GM23338 (cell line): ENCODE results near the gene LRIG1. TPM values are rescaled to one million over a fixed set of nuclear protein-coding genes. Genes with fewer than 3 reads are reported as not detected.
A peak's percentile ranks its signal among the peaks of the same experiment; 100 is the strongest.

Experiments
- ATAC-seq: fragments of 200-7000 bp; cut with Tn5 transposase; 3 replicates; pipeline ENCODE4 v1.9.1; 2020
- DNase-seq: peaks from one replicate; pipeline ENCODE4 v3.0.0-alpha.2; 2015; ENCODE audit warnings: low spot score
- H2AFZ ChIP-seq: fragments of 200-600 bp; sonication (generic); 2 replicates; pipeline ENCODE4 v1.8.0; 2016; ENCODE audit warnings: antibody characterized with exemption, mild to moderate bottlenecking, moderate library complexity
- H3F3A ChIP-seq: fragments of 200-600 bp; sonication (generic); replicated peaks from 2 replicates; pipeline ENCODE4 v1.8.0; 2017; ENCODE audit warnings: antibody characterized with exemption, mixed run types, low read depth
- H3K27ac ChIP-seq: fragments of 200-600 bp; sonication (generic); 2 replicates; pipeline ENCODE4 v1.6.1; 2016; ENCODE audit warnings: low read depth
- H3K27me3 ChIP-seq: fragments of 200-600 bp; sonication (generic); 2 replicates; pipeline ENCODE4 v1.8.0; 2016; ENCODE audit warnings: mild to moderate bottlenecking, mixed run types, moderate library complexity; ENCODE audit not compliant: insufficient read depth
- H3K36me3 ChIP-seq: fragments of 200-600 bp; sonication (generic); 2 replicates; pipeline ENCODE4 v1.8.0; 2016; ENCODE audit warnings: mild to moderate bottlenecking; ENCODE audit not compliant: insufficient read depth
- H3K4me1 ChIP-seq: fragments of 200-600 bp; sonication (generic); 2 replicates; pipeline ENCODE4 v1.8.0; 2016; ENCODE audit warnings: mild to moderate bottlenecking, moderate library complexity; ENCODE audit not compliant: insufficient read depth
- H3K4me2 ChIP-seq: fragments of 200-600 bp; sonication (generic); 2 replicates; pipeline ENCODE4 v1.7.1; 2017; ENCODE audit warnings: mixed run types
- H3K4me3 ChIP-seq: fragments of 200-600 bp; sonication (generic); 2 replicates; pipeline ENCODE4 v1.6.1; 2016; ENCODE audit warnings: mixed run types
- H3K79me2 ChIP-seq: fragments of 200-600 bp; sonication (generic); replicated peaks from 2 replicates; pipeline ENCODE4 v1.8.0; 2017; ENCODE audit warnings: mild to moderate bottlenecking; ENCODE audit not compliant: insufficient read depth
- H3K9me2 ChIP-seq: fragments of 200-600 bp; sonication (generic); 2 replicates; pipeline ENCODE4 v1.8.0; 2017; ENCODE audit not compliant: insufficient read depth
- H4K20me1 ChIP-seq: fragments of 200-600 bp; sonication (generic); replicated peaks from 2 replicates; pipeline ENCODE4 v1.8.0; 2017; ENCODE audit warnings: mild to moderate bottlenecking; ENCODE audit not compliant: insufficient read depth
- H3K27ac Mint-ChIP-seq: 2 replicates; pipeline ENCODE4 v1.8.0; 2020; ENCODE audit warnings: inconsistent platforms, mild to moderate bottlenecking, moderate library complexity, mixed read lengths
- H3K27me3 Mint-ChIP-seq: 3 replicates; pipeline ENCODE4 v1.8.0; 2022; ENCODE audit warnings: low read depth, mild to moderate bottlenecking, moderate library complexity, mixed read lengths, inconsistent platforms; ENCODE audit not compliant: insufficient read depth, poor library complexity
- H3K36me3 Mint-ChIP-seq: 3 replicates; pipeline ENCODE4 v1.8.0; 2021; ENCODE audit warnings: low read depth, mild to moderate bottlenecking, inconsistent platforms, moderate library complexity, mixed read lengths
- H3K4me1 Mint-ChIP-seq: 3 replicates; pipeline ENCODE4 v1.8.0; 2020; ENCODE audit warnings: mild to moderate bottlenecking, inconsistent platforms, mixed read lengths
- H3K4me3 Mint-ChIP-seq: 3 replicates; pipeline ENCODE4 v1.8.0; 2021; ENCODE audit warnings: moderate library complexity, mild to moderate bottlenecking, inconsistent platforms, mixed read lengths
- H3K9me3 Mint-ChIP-seq: 3 replicates; pipeline ENCODE4 v1.8.0; 2020; ENCODE audit warnings: moderate library complexity, mild to moderate bottlenecking, inconsistent platforms, mixed read lengths
- CREB1 ChIP-seq: fragments of 250-450 bp; sonication (Bioruptor Pico); IDR thresholded peaks from 2 replicates; pipeline ENCODE4 v1.5.0; 2020; ENCODE audit warnings: low read depth, mild to moderate bottlenecking, moderate library complexity
- EZH2phosphoT487 ChIP-seq: fragments of 200-600 bp; sonication (generic); IDR thresholded peaks from one replicate; pipeline ENCODE4 v1.8.1; 2018; ENCODE audit warnings: antibody characterized with exemption; ENCODE audit not compliant: unreplicated experiment
- NANOG ChIP-seq: IDR thresholded peaks from 2 replicates; pipeline ENCODE4 v1.6.1; 2016; ENCODE audit warnings: antibody characterized with exemption, borderline replicate concordance
- STAT1 ChIP-seq: IDR thresholded peaks from one replicate; pipeline ENCODE4 v1.6.1; 2016; ENCODE audit warnings: antibody characterized with exemption; ENCODE audit not compliant: unreplicated experiment
- ZNF114 ChIP-seq: fragments of 250-450 bp; sonication (Bioruptor Pico); IDR thresholded peaks from 2 replicates; pipeline ENCODE4 v1.5.0; 2020; ENCODE audit warnings: mild to moderate bottlenecking, moderate library complexity
- polyA plus RNA-seq: library from polyadenylated mRNA; unstranded; fragments of >200 nt; fragmentation: Nextera tagmentation; extraction: Ambion mirVana; gene quantifications from 2 replicates; pipeline ENCODE4 v1.2.1, GENCODE V29; 2016
- total RNA-seq: library from RNA; depleted of rRNA; stranded (reverse); fragments of >200 nt; shearing (Covaris generic); gene quantifications from 2 replicates; pipeline ENCODE4 v1.2.3, GENCODE V29; 2014
- TF ChIP-seq, protein P1 (sequence below): fragments of 250-450 bp; sonication (Bioruptor Pico); IDR thresholded peaks from 2 replicates; pipeline ENCODE4 v1.5.0; 2020; ENCODE audit warnings: mild to moderate bottlenecking, moderate library complexity
- TF ChIP-seq, protein P2 (sequence below): IDR thresholded peaks from 2 replicates; pipeline ENCODE4 v1.6.1; 2016; ENCODE audit warnings: antibody characterized with exemption

The LRIG1 gene
- total and polyA plus RNA-seq, 2 experiments from 2014 or later: 40.0 to 134 TPM

DNA sequence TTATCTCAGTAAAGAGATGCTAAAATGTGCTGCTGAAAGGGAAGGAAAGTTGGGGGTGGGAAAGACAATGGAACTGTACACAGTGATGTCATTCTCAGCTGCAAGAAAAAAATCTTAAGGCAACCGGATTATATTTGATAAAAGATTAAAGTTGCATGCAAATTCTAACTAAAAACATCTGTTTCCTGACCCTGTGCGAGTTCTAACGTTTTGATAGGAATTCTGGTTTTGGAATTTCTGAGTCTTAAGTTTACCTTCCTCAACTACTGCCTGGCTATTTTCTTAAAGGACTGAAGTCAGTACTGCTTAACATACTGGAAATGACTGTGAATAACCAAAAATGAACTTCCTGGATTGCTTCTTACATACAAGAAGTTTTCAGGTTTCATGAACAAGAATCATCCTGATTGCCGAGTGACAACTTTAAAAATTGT is 164.5 kb downstream of the LRIG1 start (continued):
- TF ChIP-seq, protein P1, sequence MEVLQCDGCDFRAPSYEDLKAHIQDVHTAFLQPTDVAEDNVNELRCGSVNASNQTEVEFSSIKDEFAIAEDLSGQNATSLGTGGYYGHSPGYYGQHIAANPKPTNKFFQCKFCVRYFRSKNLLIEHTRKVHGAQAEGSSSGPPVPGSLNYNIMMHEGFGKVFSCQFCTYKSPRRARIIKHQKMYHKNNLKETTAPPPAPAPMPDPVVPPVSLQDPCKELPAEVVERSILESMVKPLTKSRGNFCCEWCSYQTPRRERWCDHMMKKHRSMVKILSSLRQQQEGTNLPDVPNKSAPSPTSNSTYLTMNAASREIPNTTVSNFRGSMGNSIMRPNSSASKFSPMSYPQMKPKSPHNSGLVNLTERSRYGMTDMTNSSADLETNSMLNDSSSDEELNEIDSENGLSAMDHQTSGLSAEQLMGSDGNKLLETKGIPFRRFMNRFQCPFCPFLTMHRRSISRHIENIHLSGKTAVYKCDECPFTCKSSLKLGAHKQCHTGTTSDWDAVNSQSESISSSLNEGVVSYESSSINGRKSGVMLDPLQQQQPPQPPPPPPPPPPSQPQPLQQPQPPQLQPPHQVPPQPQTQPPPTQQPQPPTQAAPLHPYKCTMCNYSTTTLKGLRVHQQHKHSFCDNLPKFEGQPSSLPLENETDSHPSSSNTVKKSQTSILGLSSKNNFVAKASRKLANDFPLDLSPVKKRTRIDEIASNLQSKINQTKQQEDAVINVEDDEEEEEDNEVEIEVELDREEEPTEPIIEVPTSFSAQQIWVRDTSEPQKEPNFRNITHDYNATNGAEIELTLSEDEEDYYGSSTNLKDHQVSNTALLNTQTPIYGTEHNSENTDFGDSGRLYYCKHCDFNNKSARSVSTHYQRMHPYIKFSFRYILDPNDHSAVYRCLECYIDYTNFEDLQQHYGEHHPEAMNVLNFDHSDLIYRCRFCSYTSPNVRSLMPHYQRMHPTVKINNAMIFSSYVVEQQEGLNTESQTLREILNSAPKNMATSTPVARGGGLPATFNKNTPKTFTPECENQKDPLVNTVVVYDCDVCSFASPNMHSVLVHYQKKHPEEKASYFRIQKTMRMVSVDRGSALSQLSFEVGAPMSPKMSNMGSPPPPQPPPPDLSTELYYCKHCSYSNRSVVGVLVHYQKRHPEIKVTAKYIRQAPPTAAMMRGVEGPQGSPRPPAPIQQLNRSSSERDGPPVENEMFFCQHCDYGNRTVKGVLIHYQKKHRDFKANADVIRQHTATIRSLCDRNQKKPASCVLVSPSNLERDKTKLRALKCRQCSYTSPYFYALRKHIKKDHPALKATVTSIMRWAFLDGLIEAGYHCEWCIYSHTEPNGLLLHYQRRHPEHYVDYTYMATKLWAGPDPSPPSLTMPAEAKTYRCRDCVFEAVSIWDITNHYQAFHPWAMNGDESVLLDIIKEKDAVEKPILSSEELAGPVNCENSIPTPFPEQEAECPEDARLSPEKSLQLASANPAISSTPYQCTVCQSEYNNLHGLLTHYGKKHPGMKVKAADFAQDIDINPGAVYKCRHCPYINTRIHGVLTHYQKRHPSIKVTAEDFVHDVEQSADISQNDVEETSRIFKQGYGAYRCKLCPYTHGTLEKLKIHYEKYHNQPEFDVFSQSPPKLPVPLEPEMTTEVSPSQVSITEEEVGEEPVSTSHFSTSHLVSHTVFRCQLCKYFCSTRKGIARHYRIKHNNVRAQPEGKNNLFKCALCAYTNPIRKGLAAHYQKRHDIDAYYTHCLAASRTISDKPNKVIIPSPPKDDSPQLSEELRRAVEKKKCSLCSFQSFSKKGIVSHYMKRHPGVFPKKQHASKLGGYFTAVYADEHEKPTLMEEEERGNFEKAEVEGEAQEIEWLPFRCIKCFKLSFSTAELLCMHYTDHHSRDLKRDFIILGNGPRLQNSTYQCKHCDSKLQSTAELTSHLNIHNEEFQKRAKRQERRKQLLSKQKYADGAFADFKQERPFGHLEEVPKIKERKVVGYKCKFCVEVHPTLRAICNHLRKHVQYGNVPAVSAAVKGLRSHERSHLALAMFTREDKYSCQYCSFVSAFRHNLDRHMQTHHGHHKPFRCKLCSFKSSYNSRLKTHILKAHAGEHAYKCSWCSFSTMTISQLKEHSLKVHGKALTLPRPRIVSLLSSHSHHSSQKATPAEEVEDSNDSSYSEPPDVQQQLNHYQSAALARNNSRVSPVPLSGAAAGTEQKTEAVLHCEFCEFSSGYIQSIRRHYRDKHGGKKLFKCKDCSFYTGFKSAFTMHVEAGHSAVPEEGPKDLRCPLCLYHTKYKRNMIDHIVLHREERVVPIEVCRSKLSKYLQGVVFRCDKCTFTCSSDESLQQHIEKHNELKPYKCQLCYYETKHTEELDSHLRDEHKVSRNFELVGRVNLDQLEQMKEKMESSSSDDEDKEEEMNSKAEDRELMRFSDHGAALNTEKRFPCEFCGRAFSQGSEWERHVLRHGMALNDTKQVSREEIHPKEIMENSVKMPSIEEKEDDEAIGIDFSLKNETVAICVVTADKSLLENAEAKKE (CRISPR knock-in tag): no peak
- TF ChIP-seq STAT1: no peak
- TF ChIP-seq CREB1 (CRISPR knock-in tag): no peak
- no peak for TF ChIP-seq ZNF114 (CRISPR knock-in tag)

DNA sequence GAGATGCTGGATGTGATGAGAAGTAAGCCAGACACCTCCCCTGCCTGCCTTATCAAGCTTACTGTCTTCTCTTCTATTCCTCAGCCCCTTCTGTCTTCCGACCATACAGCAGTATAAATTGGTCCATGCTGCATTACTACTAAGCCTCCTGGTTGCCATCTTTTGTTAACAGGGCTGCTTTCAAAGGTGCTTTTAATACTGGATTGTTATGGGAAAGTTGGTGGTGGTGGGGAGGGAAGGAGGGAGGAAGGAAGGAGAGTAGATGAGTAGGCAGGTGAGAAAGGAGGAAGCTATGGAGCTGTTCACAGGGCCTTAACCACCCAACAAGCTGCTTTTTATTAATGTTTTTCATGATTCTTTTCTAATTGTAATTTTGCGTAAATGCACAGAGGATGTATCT is 165.2 kb downstream of the LRIG1 start:
- Histone ChIP-seq H4K20me1 (no peaks in the 10 kb centered on the region), H3K4me2 (peak overlapping the region; percentile 14), H3K4me3 (no peak overlapping the region), H2AFZ (no peak overlapping the region), H3K27me3 (no peaks in the 10 kb centered on the region), H3K79me2 (no peaks in the 10 kb centered on the region; the same call in 1 of the 2 replicates), H3K27ac (0 out of 2 replicates have a peak overlapping the region, but pooled peaks have one; percentile 6), H3K36me3 (no peaks in the 10 kb centered on the region), H3F3A (no peaks in the 10 kb centered on the region), H3K4me1 (peaks cover 20% of the 10 kb centered on the region), H3K9me2 (no peaks in the 10 kb centered on the region)
- Mint-ChIP-seq H3K36me3 (no peaks in the 10 kb centered on the region), H3K9me3 (no peaks in the 10 kb centered on the region), H3K27ac (no peak overlapping the region; the same call in 1 of the 2 replicates), H3K27me3 (peaks cover 3% of the 10 kb centered on the region), H3K4me3 (no peak overlapping the region), H3K4me1 (peaks cover 21% of the 10 kb centered on the region)
- ATAC-seq (peak; percentile 95), DNase-seq (peak; percentile 55)
- TF ChIP-seq NANOG (no peak), CREB1 (CRISPR knock-in tag) (no peak), EZH2phosphoT487 (no peak), ZNF114 (CRISPR knock-in tag) (no peak)
- TF ChIP-seq, protein P1 (CRISPR knock-in tag): 0 out of 2 replicates have a peak, but pooled peaks have one; percentile 40
- TF ChIP-seq, protein P2, sequence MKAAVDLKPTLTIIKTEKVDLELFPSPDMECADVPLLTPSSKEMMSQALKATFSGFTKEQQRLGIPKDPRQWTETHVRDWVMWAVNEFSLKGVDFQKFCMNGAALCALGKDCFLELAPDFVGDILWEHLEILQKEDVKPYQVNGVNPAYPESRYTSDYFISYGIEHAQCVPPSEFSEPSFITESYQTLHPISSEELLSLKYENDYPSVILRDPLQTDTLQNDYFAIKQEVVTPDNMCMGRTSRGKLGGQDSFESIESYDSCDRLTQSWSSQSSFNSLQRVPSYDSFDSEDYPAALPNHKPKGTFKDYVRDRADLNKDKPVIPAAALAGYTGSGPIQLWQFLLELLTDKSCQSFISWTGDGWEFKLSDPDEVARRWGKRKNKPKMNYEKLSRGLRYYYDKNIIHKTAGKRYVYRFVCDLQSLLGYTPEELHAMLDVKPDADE: no peak
